NB4 (cell line): Measurements from ENCODE around the gene FMN2.

Source experiments
- DNase-seq: peaks from one replicate; pipeline ENCODE4 v3.0.0; 2010; ENCODE audit warnings: low read depth
- H3K4me3 ChIP-seq: one replicate; pipeline ENCODE4 v1.5.1; 2011; ENCODE audit warnings: mild to moderate bottlenecking, low read depth, low read length, moderate library complexity
- CTCF ChIP-seq: IDR thresholded peaks from one replicate; pipeline ENCODE4 v1.5.1; 2012; ENCODE audit warnings: low read depth, low read length
- MAX ChIP-seq: IDR thresholded peaks from 2 replicates; pipeline ENCODE4 v1.6.1; 2011; ENCODE audit warnings: low read depth, low read length
- MYC ChIP-seq: IDR thresholded peaks from 2 replicates; pipeline ENCODE4 v1.6.1; 2011; ENCODE audit warnings: low read depth, low read length
- POLR2A ChIP-seq: IDR thresholded peaks from 2 replicates; pipeline ENCODE4 v1.6.1; 2011; ENCODE audit warnings: mild to moderate bottlenecking; ENCODE audit not compliant: insufficient read length; ENCODE audit errors: extremely low read depth

FMN2 gene

GRCh38 chr1:240522122-240522822 lies 430.6 kb downstream of the FMN2 start:
- DNase-seq: no peak
- no peak overlapping the region for H3K4me3 ChIP-seq
- TF ChIP-seq MAX: no peak

- H3K4me3 ChIP-seq: no peak overlapping the region
- TF ChIP-seq POLR2A: no peak
- TF ChIP-seq CTCF: no peak
- no peak for TF ChIP-seq MAX
- TF ChIP-seq MYC: no peak
Observed at GRCh38 chr1:240524356-240525069, 432.8 kb downstream of the FMN2 start.

More at GRCh38 chr1:240524356-240525069, 432.8 kb downstream of the FMN2 start:
- no peak for DNase-seq
